ENCODE measurements around the gene FAM227A. TPM values are rescaled to one million over a fixed set of nuclear protein-coding genes. Genes with fewer than 3 reads are reported as not detected.

FAM227A gene
- total and polyA plus RNA-seq, 2 of the 13 experiments (the other 11 are each of a cell fraction or from before 2014, with no cell fraction given), result 1.0 to 1.5 TPM

- TF ChIP-seq MTA3 (CRISPR knock-in tag; IDR thresholded peaks at IDR 0.05), result no peak
- no peak for TF ChIP-seq HMGA1 (CRISPR knock-in tag; conservative IDR thresholded peaks at IDR 0.05)
- no peak for TF ChIP-seq GABPA (IDR thresholded peaks at IDR 0.05; ENCODE audit: low read depth, low read length)
- peak; percentile 55; the same call in 1 of the 2 replicates for TF ChIP-seq GABPA (CRISPR knock-in tag; IDR thresholded peaks at IDR 0.05; ENCODE audit: low read depth)
- no peak for TF ChIP-seq DDIT3 (CRISPR knock-in tag; IDR thresholded peaks at IDR 0.05)
- no peak for TF ChIP-seq NAIF1 (CRISPR knock-in tag; IDR thresholded peaks at IDR 0.05; ENCODE audit: borderline replicate concordance)
- no peak for TF ChIP-seq ZBTB42 (CRISPR knock-in tag; IDR thresholded peaks at IDR 0.05)
- no peak for TF ChIP-seq ZSCAN9 (CRISPR knock-in tag; IDR thresholded peaks at IDR 0.05; ENCODE audit: borderline replicate concordance)
- TF ChIP-seq ZNF143 (CRISPR knock-in tag; IDR thresholded peaks at IDR 0.05), result no peak
- TF ChIP-seq AGO1 (IDR thresholded peaks at IDR 0.05; ENCODE audit: low read depth, low read length, poor library complexity, severe bottlenecking), result no peak
- TF ChIP-seq IRX3 (CRISPR knock-in tag; IDR thresholded peaks at IDR 0.05; ENCODE audit: borderline replicate concordance, low read depth), result no peak
- TF ChIP-seq FOXA1 (IDR thresholded peaks at IDR 0.05), result no peak
- TF ChIP-seq FOXA1 (CRISPR knock-in tag; IDR thresholded peaks at IDR 0.05), result no peak
- no peak for TF ChIP-seq ZNF660 (CRISPR knock-in tag; IDR thresholded peaks at IDR 0.05; ENCODE audit: borderline replicate concordance, low read depth)
- 0 out of 2 replicates have a peak, but pooled peaks have one; percentile 15 for TF ChIP-seq ZNF709 (CRISPR knock-in tag; IDR thresholded peaks at IDR 0.05)
- TF ChIP-seq ELF1 (CRISPR knock-in tag; IDR thresholded peaks at IDR 0.05), result peak; percentile 37; the same call in 1 of the 2 replicates
- TF ChIP-seq SOX13 (IDR thresholded peaks at IDR 0.05), result no peak
- TF ChIP-seq SOX13 (CRISPR knock-in tag; conservative IDR thresholded peaks at IDR 0.05 in 1 of 2, IDR thresholded peaks at IDR 0.05 in 1 of 2), result no peak
- TF ChIP-seq ZBTB10 (CRISPR knock-in tag; IDR thresholded peaks at IDR 0.05; ENCODE audit: borderline replicate concordance), result no peak
- 0 out of 2 replicates have a peak, but pooled peaks have one; percentile 22 for TF ChIP-seq BCL6 (CRISPR knock-in tag; IDR thresholded peaks at IDR 0.05)
- TF ChIP-seq TAF15 (IDR thresholded peaks at IDR 0.05; ENCODE audit: low read depth, low read length, poor library complexity, severe bottlenecking), result no peak
- TF ChIP-seq ZNF816 (CRISPR knock-in tag; IDR thresholded peaks at IDR 0.05; ENCODE audit: borderline replicate concordance), result no peak
- TF ChIP-seq CTCF (CRISPR knock-in tag; IDR thresholded peaks at IDR 0.05), result no peak
- no peak for TF ChIP-seq RBM39 (IDR thresholded peaks at IDR 0.05; ENCODE audit: low read depth, low read length, poor library complexity, severe bottlenecking)
- no peak for TF ChIP-seq ATF7 (IDR thresholded peaks at IDR 0.05)
- no peak for TF ChIP-seq ATF7 (CRISPR knock-in tag; IDR thresholded peaks at IDR 0.05)
- TF ChIP-seq ARNT (IDR thresholded peaks at IDR 0.05), result no peak
- TF ChIP-seq ARHGAP35 (CRISPR knock-in tag; IDR thresholded peaks at IDR 0.05; ENCODE audit: borderline replicate concordance), result no peak
Measured at GRCh38 chr22:38657045-38657909, 1.1 kb upstream of the FAM227A start (continued).

Measured in HepG2 (cell line).